CD4-positive, alpha-beta T cell (primary cell): ENCODE results near the gene SPOCK1. TPM values are rescaled to one million over a fixed set of nuclear protein-coding genes. Genes with fewer than 3 reads are reported as not detected.

Experiments used
- ATAC-seq: fragments of 200-7000 bp; cut with Tn5 transposase; one replicate; pipeline ENCODE4 v1.10.0; 2022; ENCODE audit warnings: mild to moderate bottlenecking; ENCODE audit not compliant: poor library complexity
- CTCF ChIA-PET: fragments of 350-600 bp; sonication (Branson Sonifier 250); formaldehyde crosslinking; loops from one replicate; lab custom pipeline; 2021; ENCODE audit warnings: antibody characterized with exemption, inconsistent platforms; lab: Charles Lee
- POLR2A ChIA-PET: fragments of 350-600 bp; sonication (Branson Sonifier 250); formaldehyde crosslinking; loops from one replicate; lab custom pipeline; 2021; ENCODE audit warnings: antibody characterized with exemption, inconsistent platforms; lab: Charles Lee
- DNase-seq, 14 experiments: peaks; one replicate each; pipeline ENCODE4 v3.0.0-alpha.2; 2013 to 2020; ENCODE audit warnings: mixed read lengths in 2 of 14
- H3K27ac ChIP-seq, 2 donors: one replicate each; pipeline versions ENCODE4 v1.5.1 to v1.7.0; 2013; ENCODE audit warnings: low read length in 2 of 2, low read depth in 1 of 2, mild to moderate bottlenecking in 1 of 2
- H3K27me3 ChIP-seq, 2 experiments: 1 replicate in 1 of 2; 2 replicates in 1 of 2; pipeline versions ENCODE4 v1.6.1 to v1.7.0; 2013; ENCODE audit warnings: low read length in 2 of 2, control low read depth in 1 of 2, mild to moderate bottlenecking in 1 of 2, moderate library complexity in 1 of 2; ENCODE audit not compliant: insufficient read depth in 2 of 2, control insufficient read depth in 1 of 2
- H3K36me3 ChIP-seq: one replicate; pipeline ENCODE4 v1.6.1; 2013; ENCODE audit warnings: low read length, control low read depth; ENCODE audit not compliant: insufficient read depth
- H3K4me1 ChIP-seq: one replicate; pipeline ENCODE4 v1.6.1; 2013; ENCODE audit warnings: low read length, control low read depth; ENCODE audit not compliant: insufficient read depth
- H3K4me3 ChIP-seq: one replicate; pipeline ENCODE4 v1.5.1; 2013; ENCODE audit warnings: mild to moderate bottlenecking, low read length, moderate library complexity
- H3K9me3 ChIP-seq, 2 experiments: 1 replicate in 1 of 2; 2 replicates in 1 of 2; pipeline versions ENCODE4 v1.6.1 to v1.7.0; 2013; ENCODE audit warnings: low read length in 2 of 2, mild to moderate bottlenecking in 2 of 2, control low read depth in 1 of 2, moderate library complexity in 1 of 2; ENCODE audit not compliant: control insufficient read depth in 1 of 2, insufficient read depth in 1 of 2
- H3K27ac Mint-ChIP-seq: one replicate; pipeline ENCODE4 v1.8.0; 2020; ENCODE audit warnings: mixed read lengths
- H3K27me3 Mint-ChIP-seq: one replicate; pipeline ENCODE4 v1.8.0; 2021; ENCODE audit warnings: mixed read lengths
- H3K36me3 Mint-ChIP-seq: one replicate; pipeline ENCODE4 v1.8.0; 2021; ENCODE audit warnings: low read depth, mixed read lengths
- H3K4me1 Mint-ChIP-seq: one replicate; pipeline ENCODE4 v1.8.0; 2021; ENCODE audit warnings: low read depth, mixed read lengths
- H3K4me3 Mint-ChIP-seq: one replicate; pipeline ENCODE4 v1.8.0; 2020; ENCODE audit warnings: mild to moderate bottlenecking, mixed read lengths
- H3K9me3 Mint-ChIP-seq: one replicate; pipeline ENCODE4 v1.8.0; 2020; ENCODE audit warnings: mixed read lengths
- intact Hi-C, 2 experiments: fragments of 100-400 bp; cut with DNase I in 1 of 2; cut with micrococcal nuclease in 1 of 2; formaldehyde crosslinking; loops; one replicate each; pipeline versions ENCODE4 v1.15.1 to v1.9.0; 2023 to 2025; cut with DNase I, micrococcal nuclease
- total RNA-seq, 174 experiments: library from RNA in 2 of 174; stranded (reverse) in 2 of 174; gene quantifications; one replicate each; pipeline ENCODE4 v1.2.3 and lab custom pipeline; 2021 to 2026
- TF ChIP-seq, protein P1 (sequence below): fragments of 200-600 bp; IDR thresholded peaks from one replicate; pipeline ENCODE4 v1.8.0; 2022; ENCODE audit warnings: antibody characterized with exemption, mild to moderate bottlenecking

SPOCK1 gene
- total RNA-seq, 2 experiments from 2014 or later: not detected

DNA sequence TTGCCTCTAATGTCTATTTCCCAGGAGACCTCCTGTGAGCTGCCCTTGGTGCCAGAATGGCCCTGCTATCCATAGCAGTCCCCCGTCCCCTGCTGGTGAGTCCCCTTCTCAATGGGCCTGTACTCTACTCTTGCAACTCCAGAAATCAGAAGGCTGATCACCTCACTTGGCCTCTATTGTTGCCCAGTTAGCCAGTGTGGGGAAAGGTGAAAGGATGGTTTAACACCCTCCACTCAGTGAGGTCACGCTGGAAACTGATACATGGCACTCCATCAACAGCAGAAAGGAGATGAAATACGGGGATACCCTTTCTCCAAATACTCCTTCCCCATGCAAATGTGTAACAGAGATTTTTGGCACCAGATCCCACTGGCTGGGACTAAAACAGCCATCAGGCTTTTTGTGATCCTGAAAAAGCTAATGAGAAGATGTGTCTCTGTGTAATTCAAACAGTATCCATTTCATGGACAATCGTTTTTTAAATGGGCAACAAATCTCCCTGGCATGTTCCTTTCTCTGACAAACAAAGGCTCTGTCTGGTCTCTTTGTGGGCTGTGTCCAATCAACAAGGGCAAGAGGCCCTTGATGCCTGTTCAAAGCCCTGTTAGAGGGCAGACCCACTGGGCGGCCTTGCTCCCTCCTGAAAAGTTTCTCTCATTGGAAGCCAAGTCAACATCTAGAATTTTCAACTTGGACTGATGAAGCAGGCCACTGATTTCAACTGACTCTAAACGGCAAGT is 343.7 kb downstream of the SPOCK1 start:
- H3K36me3 ChIP-seq: no peaks in the 10 kb centered on the region
- H3K27ac Mint-ChIP-seq: no peak overlapping the region
- H3K4me3 Mint-ChIP-seq: no peak overlapping the region
- CTCF ChIA-PET: no interaction called here
- no peak overlapping the region for H3K27ac ChIP-seq
- no peak overlapping the region for H3K4me3 ChIP-seq
- H3K4me1 Mint-ChIP-seq: no peaks in the 10 kb centered on the region
- no peaks in the 10 kb centered on the region for H3K27me3 ChIP-seq
- TF ChIP-seq, protein P1, sequence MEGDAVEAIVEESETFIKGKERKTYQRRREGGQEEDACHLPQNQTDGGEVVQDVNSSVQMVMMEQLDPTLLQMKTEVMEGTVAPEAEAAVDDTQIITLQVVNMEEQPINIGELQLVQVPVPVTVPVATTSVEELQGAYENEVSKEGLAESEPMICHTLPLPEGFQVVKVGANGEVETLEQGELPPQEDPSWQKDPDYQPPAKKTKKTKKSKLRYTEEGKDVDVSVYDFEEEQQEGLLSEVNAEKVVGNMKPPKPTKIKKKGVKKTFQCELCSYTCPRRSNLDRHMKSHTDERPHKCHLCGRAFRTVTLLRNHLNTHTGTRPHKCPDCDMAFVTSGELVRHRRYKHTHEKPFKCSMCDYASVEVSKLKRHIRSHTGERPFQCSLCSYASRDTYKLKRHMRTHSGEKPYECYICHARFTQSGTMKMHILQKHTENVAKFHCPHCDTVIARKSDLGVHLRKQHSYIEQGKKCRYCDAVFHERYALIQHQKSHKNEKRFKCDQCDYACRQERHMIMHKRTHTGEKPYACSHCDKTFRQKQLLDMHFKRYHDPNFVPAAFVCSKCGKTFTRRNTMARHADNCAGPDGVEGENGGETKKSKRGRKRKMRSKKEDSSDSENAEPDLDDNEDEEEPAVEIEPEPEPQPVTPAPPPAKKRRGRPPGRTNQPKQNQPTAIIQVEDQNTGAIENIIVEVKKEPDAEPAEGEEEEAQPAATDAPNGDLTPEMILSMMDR: no peak
- intact Hi-C loops: no loop called here
- no peaks in the 10 kb centered on the region for H3K9me3 Mint-ChIP-seq
- POLR2A ChIA-PET: no interaction called here
- DNase-seq (no peak), ATAC-seq (no peak)
- H3K4me1 ChIP-seq: no peaks in the 10 kb centered on the region
- H3K9me3 ChIP-seq: no peaks in the 10 kb centered on the region
- H3K36me3 Mint-ChIP-seq: no peaks in the 10 kb centered on the region
- H3K27me3 Mint-ChIP-seq: no peaks in the 10 kb centered on the region

DNA sequence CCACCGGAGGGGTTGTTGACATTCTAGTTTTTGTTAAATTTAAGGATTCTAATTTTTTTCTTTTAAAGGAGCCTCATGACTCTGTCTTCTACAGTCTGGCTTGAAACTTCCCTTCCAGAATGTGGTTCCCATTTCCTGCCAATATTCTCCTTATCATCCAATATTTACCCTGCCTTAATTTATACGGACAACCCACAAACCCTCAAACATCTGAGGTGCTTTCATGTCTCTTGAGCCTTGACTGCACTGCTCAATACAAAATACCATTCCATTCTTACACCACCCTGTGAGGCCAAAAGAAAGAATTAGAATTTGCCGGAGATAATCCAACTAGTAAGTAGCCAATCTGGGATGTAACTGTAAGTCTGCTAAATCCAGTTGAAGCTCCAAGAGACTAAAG is 346.5 kb downstream of the SPOCK1 start:
- TF ChIP-seq, protein P1: no peak
- CTCF ChIA-PET: no interaction called here
- Mint-ChIP-seq H3K4me1 (no peaks in the 10 kb centered on the region), H3K4me3 (no peak overlapping the region), H3K36me3 (no peaks in the 10 kb centered on the region), H3K27me3 (peaks cover 6% of the 10 kb centered on the region), H3K27ac (no peak overlapping the region), H3K9me3 (no peaks in the 10 kb centered on the region)
- Histone ChIP-seq H3K36me3 (no peaks in the 10 kb centered on the region), H3K27ac (no peak overlapping the region), H3K27me3 (no peaks in the 10 kb centered on the region), H3K4me3 (no peak overlapping the region), H3K4me1 (no peaks in the 10 kb centered on the region), H3K9me3 (no peaks in the 10 kb centered on the region)
- no peak for ATAC-seq
- POLR2A ChIA-PET: no interaction called here
- DNase-seq: no peak
- intact Hi-C loops: no loop called here

DNA sequence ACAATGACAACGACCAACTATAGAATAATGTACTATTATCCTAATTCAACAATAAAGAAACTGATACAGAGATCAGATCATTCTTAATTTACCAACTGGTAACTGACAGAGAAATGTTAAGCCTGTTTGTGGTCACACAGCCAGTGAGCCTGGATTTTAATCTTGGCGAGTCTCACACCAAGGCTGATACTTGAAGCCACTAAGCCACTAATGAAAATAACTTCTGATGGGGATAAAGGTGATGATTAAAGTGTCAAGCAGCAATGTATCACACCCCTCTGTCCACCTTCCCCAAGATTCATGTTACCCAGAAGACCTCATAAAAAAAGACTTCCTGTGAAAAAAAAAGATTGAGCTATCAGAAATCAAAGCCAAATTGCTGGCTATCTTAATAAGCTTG is 350.5 kb downstream of the SPOCK1 start:
- H3K36me3 Mint-ChIP-seq: no peaks in the 10 kb centered on the region
- CTCF ChIA-PET: no interaction called here

More for the DNA sequence above, 350.5 kb downstream of the SPOCK1 start:
- Mint-ChIP-seq H3K27ac (no peak overlapping the region), H3K9me3 (no peaks in the 10 kb centered on the region), H3K27me3 (peaks cover 20% of the 10 kb centered on the region), H3K4me1 (no peaks in the 10 kb centered on the region), H3K4me3 (no peak overlapping the region)
- Histone ChIP-seq H3K27ac (no peak overlapping the region), H3K27me3 (peaks cover 2 to 4% of the 10 kb centered on the region in 2 experiments), H3K4me3 (no peak overlapping the region), H3K36me3 (no peaks in the 10 kb centered on the region), H3K9me3 (no peaks in the 10 kb centered on the region), H3K4me1 (no peaks in the 10 kb centered on the region)
- POLR2A ChIA-PET: no interaction called here
- TF ChIP-seq, protein P1: no peak
- no peak for DNase-seq
- intact Hi-C loops: no loop called here
- no peak for ATAC-seq
